ENCODE data around the gene PNLIP.

Gene PNLIP

DNA sequence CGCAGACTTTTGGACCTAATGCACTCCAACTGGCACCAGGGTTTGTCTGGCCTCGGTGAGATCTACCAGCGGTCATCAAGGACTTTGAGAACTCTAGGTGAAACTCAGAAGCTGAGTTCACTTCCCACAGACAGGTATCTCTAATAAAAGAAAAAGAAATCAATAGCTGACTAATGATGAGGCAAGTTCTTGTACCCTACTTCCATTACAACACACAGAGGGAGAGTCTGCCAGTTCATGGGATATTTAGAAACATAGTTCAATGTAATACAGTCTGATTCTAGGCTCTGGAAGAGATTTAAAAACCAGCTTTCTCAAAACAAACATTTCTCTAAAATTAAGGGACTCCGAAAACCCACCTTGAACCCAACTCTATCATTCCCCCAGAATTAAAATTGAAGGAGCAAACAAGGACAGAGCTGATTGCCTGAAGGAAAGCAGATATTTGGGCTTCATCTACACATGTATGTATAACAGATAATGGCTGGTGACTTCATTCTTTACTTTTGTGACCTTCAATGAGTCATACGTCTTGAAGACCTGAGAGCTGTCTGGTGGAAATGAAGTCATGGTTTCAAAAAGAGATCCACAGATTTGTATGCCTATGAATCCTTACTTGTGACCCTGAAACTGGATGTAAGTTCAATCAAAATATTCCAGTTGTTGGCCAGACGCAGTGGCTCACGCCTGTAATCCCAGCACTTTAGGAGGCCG is 42.3 kb downstream of the PNLIP start:
- no peak for DNase-seq

- no peak for DNase-seq
Observed at GRCh38 chr10:116588995-116589394, 43.3 kb downstream of the PNLIP start.

- no peak for DNase-seq
Observed at GRCh38 chr10:116589926-116590325, 44.2 kb downstream of the PNLIP start.

DNA sequence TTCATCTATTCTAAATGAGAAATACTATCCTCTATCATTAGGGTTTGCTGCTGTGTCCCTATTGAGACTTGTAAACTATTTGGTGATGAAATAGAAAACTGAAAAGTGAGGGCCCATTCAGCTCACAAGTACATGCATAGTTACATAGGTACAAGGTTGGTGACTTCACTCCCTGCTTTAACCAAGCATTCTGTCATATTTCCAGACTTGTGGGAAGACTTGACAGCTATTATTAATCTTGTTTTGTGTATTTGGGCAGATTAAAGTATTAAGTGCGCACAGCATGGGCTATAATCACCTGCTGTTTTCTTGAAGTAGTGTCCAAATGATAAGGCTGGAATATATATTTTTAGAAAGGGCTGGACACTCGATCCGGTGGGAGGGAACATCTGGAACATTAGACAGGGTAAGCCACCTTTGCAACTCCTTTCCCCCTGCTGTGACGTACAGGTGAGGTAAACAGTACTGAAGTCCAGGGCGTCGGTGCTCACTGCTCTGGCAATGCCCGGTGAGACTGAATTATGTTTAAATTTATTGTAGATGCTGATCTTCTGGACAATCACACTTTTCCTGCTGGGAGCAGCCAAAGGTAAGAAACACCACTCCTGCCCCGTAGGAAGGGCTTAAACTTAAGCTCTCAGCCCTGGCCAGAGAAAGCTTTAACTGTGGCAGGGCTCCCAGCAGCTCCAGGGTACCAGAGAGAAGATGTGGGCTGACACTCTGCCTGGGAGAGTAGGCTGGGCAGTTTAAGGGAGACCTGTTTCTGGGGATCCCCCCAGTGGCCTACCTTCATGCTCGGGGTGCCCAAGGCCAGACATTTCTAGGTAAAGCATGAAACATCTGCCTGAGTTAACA is 45.1 kb downstream of the PNLIP start, which contains the start of gene PNLIPRP1:
TSS of gene PNLIPRP1 (plus strand) at position 370 of the 855 bp plus-strand sequence. CDS start at position 541, 171 bp downstream.
- DNase-seq: no peak

GRCh38 chr10:116593139-116593740 is 47.5 kb downstream of the PNLIP start:
- no peak for DNase-seq

- DNase-seq: no peak
Observed at GRCh38 chr10:116594525-116595035, 48.8 kb downstream of the PNLIP start.

DNA sequence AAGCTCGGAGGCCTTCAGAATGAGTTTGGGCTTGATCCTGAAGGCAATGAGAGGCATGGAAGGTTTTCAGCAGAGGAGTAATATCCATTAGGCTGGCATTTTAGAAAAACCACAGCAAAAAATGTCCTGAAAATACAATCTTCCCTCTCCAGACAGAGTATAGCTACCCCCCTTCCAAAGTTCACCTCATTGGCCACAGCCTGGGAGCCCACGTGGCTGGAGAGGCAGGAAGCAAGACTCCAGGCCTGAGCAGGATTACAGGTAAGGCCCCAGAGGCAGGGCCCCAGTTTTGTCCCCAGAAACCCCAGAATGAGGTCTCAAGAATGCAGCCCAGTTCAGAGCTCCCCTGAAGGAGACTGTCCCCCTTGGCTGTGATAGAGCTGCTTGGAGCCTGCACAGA is 50.3 kb downstream of the PNLIP start:
- DNase-seq: no peak

- DNase-seq: no peak
Observed at GRCh38 chr10:116597543-116597942, 51.8 kb downstream of the PNLIP start.

- DNase-seq: no peak
Observed at GRCh38 chr10:116598329-116598728, 52.6 kb downstream of the PNLIP start.

DNA sequence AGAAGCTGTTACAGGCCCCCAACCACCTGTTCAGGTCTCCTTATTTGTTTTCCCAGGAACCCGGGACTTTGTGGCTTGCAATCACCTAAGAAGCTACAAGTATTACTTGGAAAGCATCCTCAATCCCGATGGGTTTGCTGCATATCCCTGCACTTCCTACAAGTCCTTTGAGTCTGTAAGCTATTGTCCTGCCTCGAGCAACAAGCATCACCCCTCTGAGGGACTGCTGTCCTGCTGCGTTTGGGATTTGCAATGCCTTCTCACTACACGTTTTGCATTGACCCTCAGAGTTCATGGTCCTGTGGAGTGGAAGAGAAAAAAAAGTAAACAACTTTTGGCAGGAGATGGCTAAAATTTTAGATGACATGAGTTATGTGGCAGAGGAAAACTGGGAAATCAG is 54.3 kb downstream of the PNLIP start:
- DNase-seq: no peak

DNA sequence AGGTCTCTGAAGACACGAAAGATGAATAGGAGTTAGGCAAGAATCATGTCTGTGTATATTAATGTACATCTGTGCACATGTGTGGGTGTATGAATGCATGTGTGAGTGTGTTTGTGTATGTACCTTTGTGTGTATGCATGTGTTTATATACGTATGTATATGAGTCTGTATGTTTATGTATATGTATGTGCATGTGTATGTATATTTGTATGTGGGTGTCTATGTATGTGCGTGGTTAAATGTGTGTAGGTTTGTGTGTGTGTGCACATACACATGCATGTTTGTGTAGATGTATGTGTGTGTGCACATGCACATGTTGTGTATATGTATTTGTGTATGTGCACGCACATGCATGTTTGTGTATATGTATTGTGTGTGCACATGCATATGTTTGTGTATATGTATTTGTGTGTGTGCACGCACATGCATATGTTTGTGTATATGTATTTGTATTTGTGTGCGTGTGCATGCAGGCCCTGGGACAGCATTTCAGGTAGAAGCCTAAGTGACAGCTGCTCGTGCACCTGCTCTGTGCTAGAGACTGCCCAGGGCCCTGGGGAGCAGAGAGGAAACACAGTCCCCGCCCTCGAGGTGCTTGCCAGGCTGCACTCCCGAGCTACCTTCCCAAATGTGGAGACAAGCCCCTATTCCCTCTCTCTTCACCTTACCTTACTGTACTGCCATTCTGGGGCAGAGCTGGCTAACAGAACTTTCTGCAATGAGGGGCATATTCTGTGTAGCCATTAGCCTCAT is 57.1 kb downstream of the PNLIP start:
- DNase-seq: no peak

DNA sequence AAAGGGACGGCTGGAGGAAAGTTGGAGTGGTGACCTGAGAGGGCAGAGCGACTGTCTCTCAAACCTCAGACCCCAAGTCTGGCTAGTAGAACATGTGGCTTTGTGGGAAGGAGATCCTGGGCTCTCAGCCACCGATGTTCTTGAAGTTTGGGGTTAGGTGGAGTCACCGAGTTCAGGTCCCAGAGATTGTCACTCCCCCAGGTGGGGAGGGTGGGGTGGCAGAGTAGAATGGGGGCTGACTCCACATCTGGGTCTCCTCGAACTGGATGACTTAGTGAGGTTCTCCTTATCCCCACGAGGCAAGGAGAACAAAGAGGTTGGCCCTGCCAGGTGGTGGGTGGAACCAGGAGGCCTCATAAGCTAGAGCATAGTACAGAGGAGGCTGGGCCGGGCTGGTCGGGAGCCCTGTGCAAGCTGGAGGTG is 60.3 kb downstream of the PNLIP start:
- DNase-seq: no peak

- no peak for DNase-seq
Observed at GRCh38 chr10:116607336-116607735, 61.6 kb downstream of the PNLIP start.

GRCh38 chr10:116608686-116609594 is 63.2 kb downstream of the PNLIP start:
- DNase-seq: no peak

- no peak for DNase-seq
Observed at GRCh38 chr10:116610443-116611152, 64.9 kb downstream of the PNLIP start.

GRCh38 chr10:116611153-116611545 is 65.4 kb downstream of the PNLIP start:
- DNase-seq: no peak

DNA sequence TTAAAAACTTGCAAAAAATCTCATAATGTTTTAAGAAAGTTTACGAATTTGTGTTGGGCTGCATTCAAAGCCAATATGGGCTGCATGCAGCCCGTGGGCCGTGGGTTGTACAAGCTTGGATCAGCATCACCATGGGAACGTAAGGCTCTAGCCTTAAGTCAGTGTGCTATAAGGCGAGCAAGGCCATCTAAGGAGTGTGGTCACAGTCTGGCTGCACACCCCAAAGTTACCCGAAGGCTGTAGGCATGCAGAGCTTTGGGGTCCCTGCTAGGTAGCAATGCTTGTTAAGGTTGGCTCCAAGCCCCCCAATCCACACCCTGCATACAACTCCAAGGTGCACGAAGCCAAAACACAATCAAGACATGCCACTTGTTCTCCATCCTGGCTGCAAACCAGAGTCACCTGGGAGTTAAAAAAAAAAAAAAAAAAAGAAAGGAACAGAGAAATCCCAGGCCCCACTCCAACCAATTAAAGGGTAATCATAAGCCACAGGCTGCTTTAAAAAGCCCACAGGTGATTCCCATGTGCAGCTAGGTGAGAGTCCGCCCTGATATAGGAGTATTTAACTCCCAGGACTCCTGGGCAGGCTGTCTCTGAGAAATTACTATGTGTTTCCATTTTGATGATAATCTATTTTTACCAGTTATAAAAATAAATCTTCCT is 66.5 kb downstream of the PNLIP start:
- DNase-seq: no peak

GRCh38 chr10:116613471-116613870 is 67.7 kb downstream of the PNLIP start:
- DNase-seq: no peak

- DNase-seq: no peak
Observed at GRCh38 chr10:116614796-116615195, 69.1 kb downstream of the PNLIP start.

DNA sequence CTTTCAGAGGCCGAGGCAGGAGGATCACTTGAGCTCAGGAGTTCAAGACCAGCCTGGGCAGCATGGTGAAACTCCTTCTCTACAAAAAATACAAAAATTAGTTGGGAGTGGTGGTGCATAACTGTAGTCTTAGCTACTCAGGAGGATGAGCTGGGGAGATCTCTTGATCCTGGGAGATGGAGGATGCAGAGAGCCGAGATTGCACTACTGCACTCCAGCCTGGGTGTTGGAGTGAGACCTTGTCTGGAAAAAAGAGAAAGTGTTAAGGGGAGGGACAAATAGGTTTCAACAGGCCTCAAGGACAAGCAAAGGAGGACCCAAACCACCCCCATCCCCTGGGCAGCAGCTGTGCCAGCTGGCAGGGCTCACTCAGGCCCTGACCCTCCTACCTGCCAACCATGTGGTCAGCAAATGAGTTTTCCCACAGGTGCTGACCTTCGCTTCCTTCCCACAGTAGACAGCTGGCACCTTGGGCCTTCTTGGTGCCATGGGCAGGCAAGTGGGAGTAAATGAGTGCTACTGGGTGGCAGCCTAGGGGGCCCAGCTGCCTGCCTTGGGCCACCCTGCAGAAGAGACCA is 69.6 kb downstream of the PNLIP start:
- DNase-seq: no peak

Measured in NCI-H1105 treated with DMSO at 0.1 percent for 48 hours (cell line).